SK-N-SH treated with all-trans-retinoic acid at 6 μM for 48 hours (cell line): Measurements from ENCODE around the gene KLK8.

Experiments used
- ARNTL ChIP-seq: fragments of 450-650 bp; formaldehyde crosslinking; IDR thresholded peaks from 2 replicates; pipeline ENCODE4 v1.5.0; 2020; ENCODE audit warnings: low read depth, mild to moderate bottlenecking, moderate library complexity, borderline replicate concordance
- BACH2 ChIP-seq: fragments of 250-450 bp; sonication (Bioruptor Pico); IDR thresholded peaks from 2 replicates; pipeline ENCODE4 v1.9.0; 2021; ENCODE audit warnings: mild to moderate bottlenecking, borderline replicate concordance
- CREB5 ChIP-seq: fragments of 250-450 bp; sonication (Bioruptor Pico); IDR thresholded peaks from 2 replicates; pipeline ENCODE4 v1.5.1; 2020; ENCODE audit warnings: low read depth, mild to moderate bottlenecking, moderate library complexity
- ESRRG ChIP-seq: fragments of 250-450 bp; sonication (Bioruptor Pico); IDR thresholded peaks from 2 replicates; pipeline ENCODE4 v1.6.1; 2021; ENCODE audit warnings: mild to moderate bottlenecking
- PATZ1 ChIP-seq: fragments of 250-450 bp; sonication (Bioruptor Pico); IDR thresholded peaks from 2 replicates; pipeline ENCODE4 v1.8.0; 2020; ENCODE audit warnings: mild to moderate bottlenecking, moderate library complexity, borderline replicate concordance
- POU6F1 ChIP-seq: fragments of 250-450 bp; sonication (Bioruptor Pico); IDR thresholded peaks from 2 replicates; pipeline ENCODE4 v1.8.0; 2021; ENCODE audit warnings: low read depth, mild to moderate bottlenecking, moderate library complexity, borderline replicate concordance
- ZFP30 ChIP-seq: fragments of 450-650 bp; formaldehyde crosslinking; IDR thresholded peaks from 2 replicates; pipeline ENCODE4 v1.5.0; 2022; ENCODE audit warnings: mild to moderate bottlenecking, moderate library complexity

- no peak for TF ChIP-seq PATZ1 (CRISPR knock-in tag)
- TF ChIP-seq ESRRG = no peak
- TF ChIP-seq ZFP30 (CRISPR knock-in tag) = no peak
- TF ChIP-seq BACH2 = no peak
- TF ChIP-seq ARNTL (CRISPR knock-in tag) = no peak
- no peak for TF ChIP-seq CREB5
- no peak for TF ChIP-seq POU6F1 (CRISPR knock-in tag)
These were observed 39.2 kb downstream of the KLK8 start for GRCh38 chr19:50962245-50962644.
